Activated CD8-positive, alpha-beta memory T cell treated with anti-CD3 and anti-CD28 coated beads, Interleukin-2, amount 50 U/mL, for 24 hours (primary cell): Measurements from ENCODE around the gene SMIM26.
"Not testable (repeated sequence)": the region's sequence is repeated elsewhere in the genome, so short reads cannot be mapped to it uniquely, and the experiment has no call there.

Source experiments
- DNase-seq: peaks from one replicate; pipeline ENCODE4 v3.0.0-alpha.2; 2020; ENCODE audit errors: extremely low read depth

SMIM26 gene, protein sequence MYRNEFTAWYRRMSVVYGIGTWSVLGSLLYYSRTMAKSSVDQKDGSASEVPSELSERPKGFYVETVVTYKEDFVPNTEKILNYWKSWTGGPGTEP

DNA sequence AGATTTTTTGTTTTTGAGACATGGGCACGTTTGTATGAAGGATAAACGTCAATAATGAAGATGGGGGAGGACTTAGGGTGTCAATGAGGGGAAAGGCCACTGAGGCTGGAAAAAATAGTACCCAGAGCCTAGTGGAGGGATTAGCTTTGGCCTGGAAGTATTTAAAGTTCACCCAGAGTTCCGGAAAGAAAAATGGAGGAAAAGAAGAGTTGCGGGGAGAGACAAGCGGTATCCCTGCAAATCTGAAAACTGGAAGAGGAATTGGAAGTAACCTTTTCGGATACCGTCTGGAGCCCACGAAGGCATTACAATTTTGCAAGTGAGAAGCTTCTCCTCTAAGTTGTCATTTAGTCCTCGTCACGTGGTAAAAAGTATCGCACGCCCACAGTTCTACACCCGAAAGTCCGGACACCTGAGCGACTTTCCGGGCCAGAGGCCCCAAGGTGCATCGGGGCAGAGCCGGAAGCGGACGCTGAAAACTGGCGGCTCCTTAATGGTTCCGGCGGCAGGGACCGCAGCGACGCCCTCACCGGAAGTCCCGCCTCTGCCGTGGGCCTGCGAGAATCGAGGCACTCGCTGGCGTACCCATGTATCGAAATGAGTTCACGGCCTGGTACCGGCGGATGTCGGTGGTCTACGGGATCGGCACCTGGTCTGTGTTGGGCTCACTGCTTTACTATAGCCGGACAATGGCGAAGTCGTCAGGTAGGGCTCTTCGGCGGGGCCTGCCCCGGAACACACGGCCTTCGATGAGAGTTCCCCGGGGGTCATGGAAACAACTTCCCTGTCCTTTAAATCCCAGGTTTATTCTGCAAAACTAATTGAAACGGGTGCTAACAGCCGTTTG is at the start of gene SMIM26:
SMIM26 (plus strand) TSS at position 541 of the 847 bp plus-strand sequence; CDS start at position 588, 47 bp downstream.
- peak; percentile 83 for DNase-seq

DNA sequence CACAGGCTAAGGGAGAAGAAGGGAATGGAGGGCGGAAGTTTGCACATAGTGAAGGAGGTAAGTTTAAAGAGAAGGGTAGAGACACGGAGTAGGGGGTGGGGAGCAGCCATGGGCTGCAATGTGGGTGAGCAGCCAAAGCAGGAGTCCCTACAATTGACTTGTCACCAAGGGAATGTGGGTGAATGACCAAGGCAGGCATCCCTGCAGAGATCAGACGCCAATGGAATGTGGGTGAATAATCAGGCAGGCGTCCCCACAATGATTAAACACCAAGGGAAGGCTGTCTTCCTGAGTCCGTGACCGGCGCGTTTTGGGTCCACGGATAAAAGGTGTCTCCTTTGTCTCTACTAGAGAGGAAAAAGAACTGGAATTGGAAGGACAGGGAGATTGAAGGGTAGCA is 45.2 kb upstream of the SMIM26 start:
- DNase-seq = not testable (repeated sequence)

DNA sequence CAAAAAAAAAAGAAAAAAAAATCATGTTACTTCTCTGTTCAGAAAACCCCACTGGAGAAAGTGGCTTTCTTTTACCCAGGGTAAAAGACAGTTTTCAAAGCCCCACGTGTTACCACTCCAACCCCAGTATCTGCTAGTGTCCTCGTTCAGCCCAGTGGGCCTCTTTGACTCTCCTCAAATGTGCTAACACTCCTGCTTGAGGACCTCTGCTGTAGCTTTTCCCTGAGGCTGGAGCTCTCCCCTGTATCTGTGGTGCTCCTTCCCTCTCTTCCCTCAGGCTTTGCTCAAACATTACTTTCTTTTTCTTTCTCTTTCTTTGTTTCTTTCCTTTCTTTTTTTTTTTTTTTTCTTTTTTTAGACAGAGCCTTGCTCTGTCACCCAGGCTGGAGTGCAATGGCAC is 44.2 kb upstream of the SMIM26 start:
- no peak for DNase-seq

DNA sequence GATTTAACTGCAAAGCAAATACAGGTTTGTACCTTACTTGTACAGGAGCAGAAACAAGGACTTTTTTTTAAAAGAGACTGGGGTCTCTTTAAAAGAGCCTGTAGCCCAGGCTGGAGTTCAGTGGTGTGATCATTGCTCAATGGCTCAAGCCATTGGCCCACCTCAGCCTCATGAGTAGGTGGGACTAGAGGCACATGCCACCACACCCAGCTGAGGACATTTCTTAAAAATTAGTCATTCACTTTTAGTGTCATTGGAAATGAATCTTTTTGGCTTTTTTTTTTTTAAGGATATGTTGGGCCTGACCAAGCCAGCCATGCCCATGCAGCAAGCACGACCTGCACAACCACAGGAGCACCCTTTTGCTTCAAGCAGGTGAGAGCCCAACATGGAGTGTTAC is 42.6 kb upstream of the SMIM26 start:
- DNase-seq = no peak

DNA sequence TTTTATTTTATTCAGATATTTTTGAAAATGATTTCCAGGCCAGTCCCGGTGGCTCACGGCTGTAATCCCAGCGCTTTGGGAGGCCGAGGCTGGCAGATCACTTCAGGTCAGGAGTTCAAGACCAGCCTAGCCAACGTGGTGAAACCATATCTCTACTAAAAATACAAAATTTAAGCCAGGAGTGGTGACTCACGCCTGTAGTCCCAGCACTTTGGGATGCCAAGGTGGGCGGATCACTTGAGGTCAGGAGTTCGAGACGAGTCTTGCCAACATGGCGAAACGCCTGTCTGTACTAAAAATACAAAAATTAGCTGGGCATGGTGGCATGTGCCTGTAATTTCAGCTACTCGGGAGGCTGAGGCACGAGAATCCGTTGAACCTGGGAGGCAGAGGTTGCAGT is 40.5 kb upstream of the SMIM26 start:
- DNase-seq = not testable (repeated sequence)

DNA sequence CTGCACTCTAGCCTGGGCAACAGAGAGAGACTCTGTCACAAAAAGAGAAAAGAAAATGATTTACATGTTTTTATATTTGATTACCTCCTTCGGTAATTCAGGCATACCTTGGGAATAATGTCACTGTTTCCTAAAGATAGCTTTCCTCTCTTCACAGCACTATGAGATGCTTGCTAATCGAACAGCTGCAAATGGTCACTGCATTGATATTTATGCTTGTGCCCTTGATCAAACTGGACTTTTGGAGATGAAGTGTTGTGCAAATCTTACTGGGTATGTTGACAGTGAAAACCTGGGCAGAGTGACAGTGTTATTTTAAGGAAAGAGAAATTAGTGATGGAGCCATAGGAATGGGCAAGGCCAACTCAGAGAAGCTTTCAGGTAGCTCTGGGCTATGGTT is 39.9 kb upstream of the SMIM26 start:
- no peak for DNase-seq

DNA sequence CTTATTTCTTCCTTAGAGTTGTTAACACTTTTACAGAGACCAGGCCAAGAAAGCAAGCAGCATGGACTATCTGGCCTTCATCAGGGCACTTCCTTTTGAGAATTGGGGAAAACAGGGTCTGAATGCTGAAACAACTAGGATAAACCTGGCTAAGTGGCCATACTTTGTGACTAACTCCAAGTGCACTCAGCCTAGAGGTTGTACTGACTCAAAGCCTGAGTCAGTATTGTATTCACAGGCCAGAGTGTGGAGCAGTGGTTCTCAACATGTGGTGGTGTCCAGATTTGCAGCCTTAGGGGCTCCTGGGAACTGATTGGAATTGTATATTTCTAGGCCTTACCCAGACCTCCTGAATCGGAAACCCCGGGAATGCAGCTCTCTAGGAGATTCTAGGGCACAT is 39.4 kb upstream of the SMIM26 start:
- no peak for DNase-seq

DNA sequence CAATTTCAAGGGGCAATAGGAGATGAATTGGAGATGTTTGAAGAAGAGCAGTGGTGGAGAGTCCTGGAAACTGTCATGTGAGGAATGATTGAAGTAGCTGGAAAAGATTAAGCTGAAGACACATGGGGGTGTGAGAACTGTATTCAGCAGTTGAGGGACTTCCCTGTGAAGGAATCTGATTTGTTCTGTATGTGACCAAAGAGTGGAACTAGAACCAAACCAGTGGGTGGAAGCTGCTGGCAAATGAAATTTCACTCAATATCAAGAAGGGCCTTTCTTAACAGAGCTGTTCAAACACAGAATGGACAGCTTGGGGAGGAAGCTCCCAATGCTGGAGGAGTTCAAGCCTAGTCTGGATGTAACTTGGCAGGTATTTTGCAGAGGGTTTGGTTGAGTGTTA is 38.2 kb upstream of the SMIM26 start:
- DNase-seq = no peak

DNA sequence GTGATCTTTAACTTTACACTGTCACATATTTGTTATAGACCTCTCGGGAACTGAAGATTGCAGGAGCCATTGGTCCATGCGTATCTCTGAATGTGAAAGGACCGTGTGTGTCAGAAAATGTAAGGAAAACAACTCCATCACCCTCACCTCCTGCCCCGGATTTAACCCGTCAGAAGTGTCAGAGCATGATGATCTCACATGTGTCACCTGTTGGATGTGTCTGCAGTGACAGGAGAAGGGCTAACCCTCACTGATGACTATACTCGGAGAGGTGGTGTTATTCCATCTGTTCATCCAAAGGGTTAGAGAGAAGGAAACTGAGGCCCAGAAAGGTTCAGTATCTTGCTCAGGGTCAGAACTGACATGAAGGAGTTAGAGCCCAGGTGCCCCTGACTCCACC is 34.6 kb upstream of the SMIM26 start:
- no peak for DNase-seq

DNA sequence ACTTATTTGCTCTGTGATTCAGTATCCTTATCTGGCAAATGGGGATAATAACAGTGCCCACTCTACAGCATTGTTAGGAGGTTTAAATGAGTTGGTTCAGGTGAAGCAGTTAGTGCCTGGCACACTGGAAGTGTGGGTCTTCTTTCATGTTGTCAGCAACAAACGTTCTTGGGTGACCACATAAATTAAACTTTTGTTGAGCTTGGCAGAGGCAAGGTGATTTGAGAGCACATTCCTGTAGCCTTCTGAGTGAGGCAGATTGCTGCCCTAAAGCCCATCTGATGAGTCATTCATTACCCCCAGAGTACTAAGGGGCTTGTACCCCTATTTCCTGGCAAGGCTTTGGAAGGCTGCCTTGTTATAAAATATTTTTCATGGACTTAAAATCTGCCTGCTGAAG is 33.7 kb upstream of the SMIM26 start:
- no peak for DNase-seq

DNA sequence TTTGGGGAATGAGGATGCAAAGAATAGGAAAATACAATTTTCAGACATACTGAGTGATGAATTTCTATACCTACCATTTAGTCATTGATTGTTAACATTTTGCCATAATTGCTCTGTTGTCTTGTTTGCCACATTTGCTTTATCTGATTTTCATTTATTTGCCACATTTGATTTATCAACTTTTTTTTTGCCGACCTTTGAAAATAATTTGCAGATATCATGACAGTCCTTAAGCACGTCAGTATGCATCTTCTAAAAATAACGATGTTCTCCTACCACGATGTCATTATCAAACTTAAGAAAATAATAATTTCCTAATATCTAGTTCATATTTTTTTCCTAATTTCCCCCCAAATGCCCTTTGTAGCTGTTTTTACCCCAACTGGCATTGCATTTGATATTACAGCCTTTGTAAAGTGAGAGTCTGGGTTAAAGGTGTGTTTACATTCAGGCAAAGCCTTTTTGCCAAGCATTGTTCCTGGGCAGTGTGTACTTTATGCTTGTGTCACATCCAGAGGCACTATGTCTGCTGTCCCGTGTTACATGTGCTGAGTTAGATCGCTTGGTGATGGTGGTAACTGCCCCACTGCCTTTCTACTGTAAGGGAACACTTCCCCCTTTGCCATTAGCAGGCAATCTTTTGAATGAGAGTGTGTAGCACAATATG is 33.1 kb upstream of the SMIM26 start:
- no peak for DNase-seq

DNA sequence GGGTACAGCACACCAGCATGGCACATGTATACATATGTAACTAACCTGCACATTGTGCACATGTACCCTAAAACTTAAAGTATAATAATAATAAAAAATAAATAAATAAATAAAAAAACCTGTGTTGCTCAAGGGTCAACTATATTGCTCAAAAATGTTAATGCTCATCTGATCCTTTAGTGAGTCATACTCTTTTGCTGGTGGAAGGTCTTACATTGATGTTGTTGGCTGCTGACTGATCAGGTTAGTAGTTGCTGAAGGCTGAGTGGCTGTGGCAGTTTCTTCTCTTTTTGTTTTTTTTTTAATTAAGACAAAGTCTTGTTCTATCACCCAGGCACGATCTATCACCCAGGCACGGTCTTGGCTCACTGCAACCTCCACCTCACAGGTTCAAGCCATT is 29.6 kb upstream of the SMIM26 start:
- no peak for DNase-seq

DNA sequence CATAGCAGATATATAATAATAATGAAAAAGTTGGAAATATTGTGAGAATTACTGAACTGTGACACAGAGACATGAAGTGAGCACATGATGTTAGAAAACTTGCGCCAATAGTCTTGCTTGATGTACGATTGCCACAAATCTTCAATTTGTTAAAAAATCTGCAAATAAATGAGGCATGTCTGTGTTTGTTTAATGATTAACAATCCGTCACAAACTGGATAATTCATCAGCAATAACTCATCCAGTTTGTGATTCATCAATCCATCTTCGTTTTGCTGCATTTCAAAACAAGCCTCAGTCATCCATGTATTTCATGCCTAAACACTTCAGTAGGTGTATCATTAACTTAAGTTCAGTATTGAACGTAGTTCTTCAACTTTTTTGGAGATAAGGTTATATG is 25.5 kb upstream of the SMIM26 start:
- DNase-seq = no peak

DNA sequence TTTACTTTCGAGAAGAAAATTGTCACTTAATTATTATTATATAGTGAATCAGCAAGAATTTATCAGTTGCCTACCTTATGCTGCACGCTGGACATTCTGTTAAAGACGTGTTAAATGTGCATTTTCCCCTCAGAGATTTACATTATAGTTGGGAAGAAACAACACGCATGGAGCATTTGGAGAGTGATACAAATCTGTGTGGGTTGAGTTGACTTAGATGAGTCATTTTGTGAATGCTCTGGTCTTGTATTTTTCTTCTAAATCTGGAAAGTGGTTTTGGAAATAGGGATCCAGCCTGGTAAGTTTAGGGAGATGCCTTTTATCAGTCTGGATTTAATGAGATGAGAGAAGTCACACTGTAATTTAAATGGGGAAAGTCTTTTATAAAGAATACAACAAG is 24.0 kb upstream of the SMIM26 start:
- no peak for DNase-seq

DNA sequence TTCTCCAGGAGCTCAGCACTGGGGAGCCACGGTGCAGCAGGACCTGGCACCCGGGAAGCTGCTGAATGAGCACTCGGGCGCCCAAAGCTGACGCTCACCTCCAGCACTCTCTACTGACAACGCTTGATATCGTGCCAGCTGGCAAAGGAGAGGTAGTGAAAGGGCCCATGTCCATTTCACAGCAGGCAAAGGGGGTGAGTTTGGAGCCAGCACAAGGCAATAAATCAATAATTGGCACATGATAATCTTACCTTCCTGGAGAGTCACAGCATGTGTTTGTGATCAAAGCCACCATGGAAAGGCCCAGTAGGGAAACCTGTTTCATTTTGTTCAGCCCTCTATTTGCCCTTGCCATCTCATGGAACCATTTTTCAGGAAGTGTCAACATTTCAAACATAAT is 23.3 kb upstream of the SMIM26 start:
- DNase-seq = no peak

DNA sequence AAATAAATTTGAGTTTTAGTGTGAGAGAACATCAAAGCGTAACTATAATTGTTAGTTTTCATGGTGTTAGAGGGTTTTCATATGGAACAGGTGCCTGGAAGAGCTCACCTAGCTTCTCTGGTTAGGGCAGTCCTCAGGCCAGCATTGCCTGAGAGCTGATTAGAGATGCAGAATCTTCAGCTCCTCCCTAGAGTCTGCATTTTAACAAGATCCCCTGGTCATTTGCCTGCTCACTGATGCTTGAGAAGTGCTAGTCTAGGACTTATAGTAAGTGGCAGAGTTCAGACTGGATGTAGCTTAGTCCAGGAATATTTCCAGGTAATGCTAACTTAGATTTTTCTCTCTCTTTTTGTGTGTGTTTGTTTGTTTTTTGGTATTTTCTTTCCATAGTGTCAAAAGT is 21.7 kb upstream of the SMIM26 start:
- DNase-seq = no peak

DNA sequence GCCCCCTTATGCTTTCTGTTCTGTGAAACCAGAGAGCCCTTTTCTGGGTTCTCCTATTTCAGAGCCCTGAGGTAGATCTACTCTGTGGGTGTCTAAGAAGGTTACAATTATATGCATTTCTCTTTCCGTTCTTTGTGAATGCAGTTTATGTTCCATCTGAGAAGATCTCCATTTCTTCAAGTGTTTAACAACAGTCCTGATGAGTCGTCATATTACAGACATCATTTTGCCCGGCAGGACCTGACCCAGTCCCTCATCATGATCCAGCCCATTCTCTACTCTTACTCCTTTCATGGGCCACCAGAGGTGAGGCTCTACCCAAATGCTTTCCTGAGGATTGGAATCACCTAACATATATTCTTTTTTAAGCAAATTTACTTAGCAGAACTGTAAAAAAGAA is 18.8 kb upstream of the SMIM26 start:
- no peak for DNase-seq

DNA sequence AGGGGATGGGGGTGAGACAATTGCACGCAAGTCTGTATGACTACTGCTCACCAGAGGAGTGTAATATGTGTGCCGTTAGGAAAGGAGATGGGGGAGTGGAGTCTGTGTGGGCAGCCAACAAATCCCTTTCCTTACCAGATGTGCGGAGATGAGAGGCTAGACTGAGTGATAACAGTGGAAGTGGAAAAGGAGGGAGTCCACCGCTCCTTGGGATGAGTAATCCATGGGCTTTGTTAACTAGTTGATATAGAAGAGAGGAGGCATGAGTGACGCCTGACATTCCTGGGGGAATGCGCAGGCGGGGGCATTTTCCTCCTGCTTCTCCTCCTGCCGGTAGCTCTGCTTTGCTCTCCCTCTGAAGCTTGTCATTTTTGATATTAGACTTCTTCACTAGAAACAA is 13.5 kb upstream of the SMIM26 start:
- DNase-seq = no peak

DNA sequence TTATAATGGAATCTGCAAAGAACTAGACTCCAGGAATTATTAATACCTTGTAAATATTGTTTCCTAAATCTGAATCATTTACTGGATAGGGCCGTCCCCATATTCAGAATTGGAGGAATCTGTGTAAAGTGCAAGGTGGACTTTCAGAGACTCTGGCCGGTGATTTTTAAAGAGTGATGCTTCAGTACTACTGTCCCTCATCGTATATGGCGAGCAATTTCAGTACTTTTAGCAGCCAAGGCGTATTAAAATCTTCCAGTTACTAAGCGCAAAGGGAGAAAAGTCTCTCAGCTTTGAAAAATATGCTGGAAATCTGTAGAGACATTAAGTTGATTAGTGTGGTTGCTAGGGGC is 483 bp downstream of the SMIM26 start:
- no peak for DNase-seq

DNA sequence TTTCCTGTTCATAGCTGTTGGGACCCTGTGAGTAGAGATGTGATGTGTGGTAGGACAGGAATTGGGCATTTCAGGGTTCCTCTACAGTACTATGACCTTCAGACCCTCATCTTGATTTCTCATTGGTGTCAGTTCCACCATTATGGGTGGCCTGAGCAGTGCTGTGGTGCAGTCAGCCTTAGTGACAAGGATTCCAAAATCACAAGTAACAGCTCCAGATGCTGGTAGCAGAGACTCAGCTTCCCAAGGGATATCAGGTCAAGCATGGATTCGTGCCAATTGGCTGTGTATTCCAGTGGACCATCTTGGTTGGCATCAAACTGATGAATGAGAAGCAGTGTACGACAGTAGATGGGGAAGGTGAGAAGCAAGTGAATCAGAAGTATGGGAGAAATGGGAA is 3.8 kb downstream of the SMIM26 start:
- no peak for DNase-seq

DNA sequence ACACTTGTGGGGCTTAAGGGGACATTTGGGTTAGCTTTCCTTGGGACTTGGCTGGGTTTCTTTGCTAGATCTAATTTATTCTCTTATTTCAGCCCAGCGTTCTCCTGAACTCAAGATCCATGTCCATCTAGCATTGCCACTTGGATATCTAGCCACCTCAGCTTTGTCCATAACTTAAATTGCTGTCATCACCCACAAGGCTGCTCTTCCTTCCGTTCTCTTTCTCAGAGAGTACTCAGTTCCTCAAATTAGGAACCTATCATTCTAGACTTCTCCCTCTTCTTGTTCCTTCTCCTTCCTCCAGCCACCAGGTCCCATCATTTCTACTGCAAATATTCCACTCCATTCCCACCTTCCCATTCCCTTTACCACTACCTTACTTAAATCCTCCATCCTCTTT is 4.3 kb downstream of the SMIM26 start:
- no peak for DNase-seq

DNA sequence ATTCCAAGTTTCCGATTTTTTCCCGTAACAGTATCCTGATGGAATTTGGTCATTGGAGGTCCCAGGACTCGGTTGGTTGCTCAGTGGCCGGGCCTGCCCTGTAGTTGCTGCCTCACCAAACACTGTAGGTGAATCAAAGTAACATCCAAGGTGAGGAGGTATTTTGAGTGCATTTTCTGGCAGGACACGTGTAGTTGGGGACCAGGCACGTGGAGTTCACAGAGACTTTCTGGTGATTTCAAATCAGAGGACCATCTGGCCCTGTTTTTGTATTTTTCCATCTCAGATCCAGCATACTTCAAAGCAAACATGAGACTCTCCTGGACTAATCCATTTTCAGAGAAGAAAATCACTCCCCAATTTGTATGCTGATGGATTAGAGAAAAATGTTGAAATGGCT is 10.7 kb downstream of the SMIM26 start:
- DNase-seq = no peak

DNA sequence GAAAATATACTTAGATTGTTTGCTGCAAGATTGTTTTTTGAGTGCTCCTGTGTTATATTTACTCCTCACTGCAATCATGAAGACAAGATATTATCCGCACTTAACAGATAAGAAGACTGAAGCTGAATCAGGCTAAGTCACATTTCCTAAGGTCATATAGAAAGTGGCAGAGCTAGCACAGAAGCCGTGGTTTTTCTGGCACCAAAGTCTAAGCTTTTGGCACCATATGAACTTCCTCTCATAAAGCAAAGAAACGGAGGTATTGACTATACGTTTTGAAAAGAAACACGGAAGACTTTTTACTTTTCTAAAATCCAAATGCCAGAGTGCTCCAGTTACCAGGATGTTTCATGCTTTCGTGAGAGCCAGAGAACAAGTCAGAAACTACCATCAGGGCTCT is 11.3 kb downstream of the SMIM26 start:
- no peak for DNase-seq
